ENCODE measurements around the gene WFIKKN2. TPM values are rescaled to one million over a fixed set of nuclear protein-coding genes. Genes with fewer than 3 reads are reported as not detected.

Gene WFIKKN2
- total RNA-seq, 2 experiments from 2014 or later: not detected

DNA sequence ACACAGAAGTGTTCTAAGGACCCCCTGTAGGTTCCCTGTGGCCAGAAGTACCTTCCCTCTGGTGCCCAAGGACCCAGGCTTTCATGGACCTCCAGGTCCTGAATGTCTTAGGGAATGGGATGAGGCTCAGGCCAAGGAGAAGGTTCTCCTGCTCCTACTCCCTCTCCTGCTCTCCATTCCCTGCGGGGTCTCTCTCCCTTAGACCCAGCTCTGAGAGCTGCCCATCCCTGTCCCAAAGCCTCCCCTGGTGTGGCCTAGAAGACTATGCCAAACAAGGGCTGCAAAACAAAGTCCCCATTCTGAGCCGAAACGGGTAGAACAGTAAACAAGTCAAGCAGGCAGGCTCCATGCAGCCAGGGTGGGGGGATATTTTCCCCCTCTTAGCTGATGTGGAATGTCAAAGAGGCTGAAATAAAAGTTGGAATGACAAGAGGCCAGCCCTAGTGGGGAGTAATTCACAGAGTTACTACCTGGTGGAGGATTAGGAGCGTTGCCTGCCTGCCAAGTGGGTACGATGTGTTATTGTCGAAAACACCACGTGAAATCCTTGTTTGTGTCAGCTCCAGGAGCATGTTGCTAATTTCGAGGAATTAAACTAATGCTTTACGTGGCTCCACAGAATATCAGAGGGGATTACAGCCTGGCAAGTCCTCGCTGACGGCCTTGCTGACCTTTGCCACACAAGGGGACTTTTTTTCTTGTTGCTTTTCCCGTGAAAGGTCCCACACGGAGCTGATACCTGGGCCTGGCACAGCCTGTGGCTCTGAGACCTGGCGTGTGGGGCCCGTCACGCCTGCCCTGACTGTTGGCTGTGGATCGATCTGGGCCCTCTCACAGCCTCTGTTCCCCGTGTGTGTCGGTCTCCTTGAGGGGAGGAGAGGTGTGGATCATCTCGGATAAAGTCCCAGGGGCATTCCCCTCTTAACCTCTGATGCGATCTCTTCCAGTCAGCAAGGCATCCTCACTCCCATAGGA, 2.9 kb downstream of the WFIKKN2 start:
- ChIA-PET CTCF (ENCODE audit: unreplicated experiment) (no interaction called here), POLR2A (no interaction called here)
- Histone ChIP-seq H3K9me3 (ENCODE audit: low read length) (no peaks in the 10 kb centered on the region), H3K9me2 (ENCODE audit: insufficient read depth, low read length) (no peaks in the 10 kb centered on the region), H4K20me1 (ENCODE audit: insufficient read depth, low read length) (no peaks in the 10 kb centered on the region), H3K27ac (ENCODE audit: low read depth, low read length, poor library complexity, severe bottlenecking) (no peak overlapping the region), H3K4me3 (ENCODE audit: low read depth, low read length, poor library complexity, severe bottlenecking) (no peak overlapping the region), H3K36me3 (ENCODE audit: insufficient read depth, low read length) (no peaks in the 10 kb centered on the region), H3K4me1 (ENCODE audit: insufficient read depth, low read length, poor library complexity, severe bottlenecking) (no peaks in the 10 kb centered on the region), H3K4me2 (ENCODE audit: low read length) (no peak overlapping the region), H2AFZ (ENCODE audit: low read length) (no peak overlapping the region), H3K79me2 (ENCODE audit: insufficient read depth, low read depth, low read length) (no peaks in the 10 kb centered on the region)
- TF ChIP-seq, protein P1, sequence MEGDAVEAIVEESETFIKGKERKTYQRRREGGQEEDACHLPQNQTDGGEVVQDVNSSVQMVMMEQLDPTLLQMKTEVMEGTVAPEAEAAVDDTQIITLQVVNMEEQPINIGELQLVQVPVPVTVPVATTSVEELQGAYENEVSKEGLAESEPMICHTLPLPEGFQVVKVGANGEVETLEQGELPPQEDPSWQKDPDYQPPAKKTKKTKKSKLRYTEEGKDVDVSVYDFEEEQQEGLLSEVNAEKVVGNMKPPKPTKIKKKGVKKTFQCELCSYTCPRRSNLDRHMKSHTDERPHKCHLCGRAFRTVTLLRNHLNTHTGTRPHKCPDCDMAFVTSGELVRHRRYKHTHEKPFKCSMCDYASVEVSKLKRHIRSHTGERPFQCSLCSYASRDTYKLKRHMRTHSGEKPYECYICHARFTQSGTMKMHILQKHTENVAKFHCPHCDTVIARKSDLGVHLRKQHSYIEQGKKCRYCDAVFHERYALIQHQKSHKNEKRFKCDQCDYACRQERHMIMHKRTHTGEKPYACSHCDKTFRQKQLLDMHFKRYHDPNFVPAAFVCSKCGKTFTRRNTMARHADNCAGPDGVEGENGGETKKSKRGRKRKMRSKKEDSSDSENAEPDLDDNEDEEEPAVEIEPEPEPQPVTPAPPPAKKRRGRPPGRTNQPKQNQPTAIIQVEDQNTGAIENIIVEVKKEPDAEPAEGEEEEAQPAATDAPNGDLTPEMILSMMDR (conservative IDR thresholded peaks at IDR 0.05; ENCODE audit: low read length): no peak
- no peak for TF ChIP-seq EZH2phosphoT487 (IDR thresholded peaks at IDR 0.05; ENCODE audit: borderline replicate concordance, low read depth, low read length)
- intact Hi-C loops (cut with micrococcal nuclease; ENCODE audit: unreplicated experiment): no loop called here
- no TSS peak for BruUV-seq (replicated peaks)
- DNase-seq (ENCODE audit: low spot score): no peak

DNA sequence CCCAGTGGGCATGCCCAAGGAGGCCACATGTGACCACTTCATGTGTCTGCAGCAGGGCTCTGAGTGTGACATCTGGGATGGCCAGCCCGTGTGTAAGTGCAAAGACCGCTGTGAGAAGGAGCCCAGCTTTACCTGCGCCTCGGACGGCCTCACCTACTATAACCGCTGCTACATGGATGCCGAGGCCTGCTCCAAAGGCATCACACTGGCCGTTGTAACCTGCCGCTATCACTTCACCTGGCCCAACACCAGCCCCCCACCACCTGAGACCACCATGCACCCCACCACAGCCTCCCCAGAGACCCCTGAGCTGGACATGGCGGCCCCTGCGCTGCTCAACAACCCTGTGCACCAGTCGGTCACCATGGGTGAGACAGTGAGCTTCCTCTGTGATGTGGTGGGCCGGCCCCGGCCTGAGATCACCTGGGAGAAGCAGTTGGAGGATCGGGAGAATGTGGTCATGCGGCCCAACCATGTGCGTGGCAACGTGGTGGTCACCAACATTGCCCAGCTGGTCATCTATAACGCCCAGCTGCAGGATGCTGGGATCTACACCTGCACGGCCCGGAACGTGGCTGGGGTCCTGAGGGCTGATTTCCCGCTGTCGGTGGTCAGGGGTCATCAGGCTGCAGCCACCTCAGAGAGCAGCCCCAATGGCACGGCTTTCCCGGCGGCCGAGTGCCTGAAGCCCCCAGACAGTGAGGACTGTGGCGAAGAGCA, 4.4 kb downstream of the WFIKKN2 start:
- no TSS peak for BruUV-seq (replicated peaks)
- H3K4me3 ChIP-seq (ENCODE audit: low read depth, low read length, poor library complexity, severe bottlenecking): no peak overlapping the region
- intact Hi-C loops (cut with micrococcal nuclease; ENCODE audit: unreplicated experiment): loop anchor here (5.0 kb wide), 1 partner anchor 207 kb away; the partner anchor contains the start of gene ABCC3
- H3K4me1 ChIP-seq (ENCODE audit: insufficient read depth, low read length, poor library complexity, severe bottlenecking): no peaks in the 10 kb centered on the region
- no peaks in the 10 kb centered on the region for H3K79me2 ChIP-seq (ENCODE audit: insufficient read depth, low read depth, low read length)
- no peak for DNase-seq (ENCODE audit: low spot score)
- H3K9me2 ChIP-seq (ENCODE audit: insufficient read depth, low read length): no peaks in the 10 kb centered on the region
- no peaks in the 10 kb centered on the region for H4K20me1 ChIP-seq (ENCODE audit: insufficient read depth, low read length)
- POLR2A ChIA-PET: no interaction called here
- H3K9me3 ChIP-seq (ENCODE audit: low read length): no peaks in the 10 kb centered on the region
- no peak for TF ChIP-seq EZH2phosphoT487 (IDR thresholded peaks at IDR 0.05; ENCODE audit: borderline replicate concordance, low read depth, low read length)
- TF ChIP-seq, protein P1 (conservative IDR thresholded peaks at IDR 0.05; ENCODE audit: low read length): no peak
- no peaks in the 10 kb centered on the region for H3K36me3 ChIP-seq (ENCODE audit: insufficient read depth, low read length)
- H2AFZ ChIP-seq (ENCODE audit: low read length): no peak overlapping the region
- no peak overlapping the region for H3K27ac ChIP-seq (ENCODE audit: low read depth, low read length, poor library complexity, severe bottlenecking)
- H3K4me2 ChIP-seq (ENCODE audit: low read length): no peak overlapping the region
- CTCF ChIA-PET (ENCODE audit: unreplicated experiment): no interaction called here

Measured in OCI-LY7 (cell line).